Vagina (tissue), 2 donors: Measurements from ENCODE around the gene MORC2.

Experiments
- POLR2A ChIP-seq, 2 donors: fragments of 450-650 bp; IDR thresholded peaks; one replicate each; pipeline ENCODE4 v1.6.1; 2017; ENCODE audit warnings: antibody characterized with exemption in 2 of 2, mild to moderate bottlenecking in 2 of 2, moderate library complexity in 2 of 2
- TF ChIP-seq, protein P1 (sequence below), 3 experiments: fragments of 450-650 bp in 2 of 3; fragments of 200-600 bp in 1 of 3; sonication (generic) in 1 of 3; IDR thresholded peaks; one replicate each; pipeline ENCODE4 v1.5.1; 2017 to 2019; ENCODE audit warnings: antibody characterized with exemption in 3 of 3, mild to moderate bottlenecking in 2 of 3, moderate library complexity in 2 of 3

DNA sequence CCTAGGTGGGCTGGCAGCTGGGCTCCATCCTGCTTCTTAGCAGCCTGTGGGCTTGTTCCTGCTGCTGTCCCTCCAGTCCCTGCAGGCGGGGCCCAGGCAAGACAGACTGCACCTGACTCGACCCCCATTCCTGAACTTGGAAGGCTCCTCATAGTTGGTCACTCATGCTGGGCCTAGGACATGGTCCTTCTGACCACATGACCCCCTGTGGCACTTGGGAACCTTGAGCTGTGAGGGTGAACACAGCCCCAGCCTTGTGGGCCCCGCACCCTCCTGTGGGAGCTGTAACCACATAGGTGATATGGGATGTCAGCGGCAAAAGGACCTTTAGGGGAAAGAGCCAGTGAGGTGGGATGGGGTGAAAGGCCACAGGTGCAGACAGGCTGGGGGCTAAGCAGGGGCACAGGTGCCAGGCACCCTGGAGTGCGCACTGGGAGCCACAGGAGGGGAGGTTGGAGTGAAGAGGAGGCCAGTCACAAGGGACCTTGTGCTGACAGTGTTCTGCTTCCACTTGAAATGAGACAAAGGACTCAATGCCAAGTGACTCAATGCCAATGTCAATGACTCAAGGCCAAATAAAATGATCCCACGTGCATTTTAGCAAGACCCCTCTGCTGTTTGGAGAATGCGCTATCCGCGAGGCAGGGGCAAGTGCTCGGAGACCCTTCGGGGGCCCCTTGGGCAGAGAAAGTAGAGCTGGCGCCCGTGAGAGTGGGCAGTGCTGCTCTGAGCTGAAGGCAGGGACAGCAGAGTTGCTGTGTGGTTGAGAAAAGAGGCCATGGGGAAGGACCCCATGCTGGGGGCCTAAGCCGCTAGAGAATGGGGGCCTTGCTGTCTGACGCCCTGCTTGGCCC, 90.7 kb downstream of the MORC2 start:
- TF ChIP-seq, protein P1, sequence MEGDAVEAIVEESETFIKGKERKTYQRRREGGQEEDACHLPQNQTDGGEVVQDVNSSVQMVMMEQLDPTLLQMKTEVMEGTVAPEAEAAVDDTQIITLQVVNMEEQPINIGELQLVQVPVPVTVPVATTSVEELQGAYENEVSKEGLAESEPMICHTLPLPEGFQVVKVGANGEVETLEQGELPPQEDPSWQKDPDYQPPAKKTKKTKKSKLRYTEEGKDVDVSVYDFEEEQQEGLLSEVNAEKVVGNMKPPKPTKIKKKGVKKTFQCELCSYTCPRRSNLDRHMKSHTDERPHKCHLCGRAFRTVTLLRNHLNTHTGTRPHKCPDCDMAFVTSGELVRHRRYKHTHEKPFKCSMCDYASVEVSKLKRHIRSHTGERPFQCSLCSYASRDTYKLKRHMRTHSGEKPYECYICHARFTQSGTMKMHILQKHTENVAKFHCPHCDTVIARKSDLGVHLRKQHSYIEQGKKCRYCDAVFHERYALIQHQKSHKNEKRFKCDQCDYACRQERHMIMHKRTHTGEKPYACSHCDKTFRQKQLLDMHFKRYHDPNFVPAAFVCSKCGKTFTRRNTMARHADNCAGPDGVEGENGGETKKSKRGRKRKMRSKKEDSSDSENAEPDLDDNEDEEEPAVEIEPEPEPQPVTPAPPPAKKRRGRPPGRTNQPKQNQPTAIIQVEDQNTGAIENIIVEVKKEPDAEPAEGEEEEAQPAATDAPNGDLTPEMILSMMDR (IDR thresholded peaks at IDR 0.05): no peak
- TF ChIP-seq POLR2A (IDR thresholded peaks at IDR 0.05): no peak
